Activated CD8-positive, alpha-beta T cell treated with anti-CD3 and anti-CD28 coated beads for 36 hours (primary cell): Measurements from ENCODE around the gene HPCAL1. TPM values are rescaled to one million over a fixed set of nuclear protein-coding genes. Genes with fewer than 3 reads are reported as not detected.

ENCODE experiments used
- ATAC-seq: fragments of 200-7000 bp; cut with Tn5 transposase; one replicate; pipeline ENCODE4 v1.10.0; 2021; ENCODE audit warnings: mild to moderate bottlenecking, moderate library complexity
- CTCF ChIA-PET: fragments of 350-600 bp; sonication (Branson Sonifier 250); formaldehyde crosslinking; loops from one replicate; lab custom pipeline; 2021; ENCODE audit warnings: antibody characterized with exemption; lab: Charles Lee
- POLR2A ChIA-PET: fragments of 350-600 bp; sonication (Branson Sonifier 250); formaldehyde crosslinking; loops from one replicate; lab custom pipeline; 2021; ENCODE audit warnings: antibody characterized with exemption; lab: Charles Lee
- DNase-seq: peaks from one replicate; pipeline ENCODE4 v3.0.0-alpha.2; 2020
- H3K27ac Mint-ChIP-seq: one replicate; pipeline ENCODE4 v1.8.0; 2021; ENCODE audit warnings: mild to moderate bottlenecking, mixed read lengths
- H3K27me3 Mint-ChIP-seq: one replicate; pipeline ENCODE4 v1.8.0; 2021; ENCODE audit warnings: mixed read lengths
- H3K36me3 Mint-ChIP-seq: one replicate; pipeline ENCODE4 v1.8.0; 2021; ENCODE audit warnings: low read depth, mixed read lengths
- H3K4me1 Mint-ChIP-seq: one replicate; pipeline ENCODE4 v1.8.0; 2021; ENCODE audit warnings: low read depth, mixed read lengths
- H3K4me3 Mint-ChIP-seq: one replicate; pipeline ENCODE4 v1.8.0; 2021; ENCODE audit warnings: mild to moderate bottlenecking, moderate library complexity, mixed read lengths
- H3K9me3 Mint-ChIP-seq: one replicate; pipeline ENCODE4 v1.8.0; 2021; ENCODE audit warnings: mixed read lengths
- intact Hi-C: fragments of 100-400 bp; cut with micrococcal nuclease; formaldehyde crosslinking; loops from one replicate; pipeline ENCODE4 v1.10.0; 2022
- total RNA-seq, 2 experiments: library from RNA; stranded (reverse); gene quantifications; one replicate each; pipeline ENCODE4 v1.2.3, GENCODE V29; 2021
- TF ChIP-seq, protein P1 (sequence below): fragments of 200-600 bp; IDR thresholded peaks from one replicate; pipeline ENCODE4 v1.8.0; 2022; ENCODE audit warnings: antibody characterized with exemption, mild to moderate bottlenecking

Gene HPCAL1
- total RNA-seq, 2 experiments from 2014 or later = 166 to 170 TPM

DNA sequence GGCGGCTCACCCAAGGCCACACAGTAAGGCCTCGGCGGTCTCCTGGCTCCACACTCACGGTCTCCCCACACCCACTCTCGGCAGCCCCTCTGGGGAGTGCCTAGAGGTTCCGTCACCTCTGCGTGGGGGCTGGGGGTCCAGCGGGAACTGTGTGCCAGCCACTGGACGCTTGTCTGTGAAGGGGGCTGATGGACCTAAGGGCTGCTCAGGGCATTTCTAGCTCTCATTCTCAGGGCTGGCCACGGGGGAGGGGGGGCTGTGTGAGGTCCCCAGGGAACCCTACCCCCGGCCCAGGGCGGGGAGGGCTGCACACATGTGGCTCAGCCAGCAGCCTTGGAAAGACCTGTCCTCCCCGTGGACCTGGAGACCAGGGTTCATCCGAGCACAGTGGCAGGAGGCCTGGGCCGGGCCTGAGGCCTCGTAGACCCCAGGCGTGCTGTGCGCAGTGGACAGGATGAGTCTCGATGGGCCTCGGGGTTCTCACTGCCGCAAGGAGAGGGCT lies 172.6 kb downstream of the HPCAL1 start:
- ATAC-seq (no peak), DNase-seq (no peak)
- Mint-ChIP-seq H3K4me1 (peaks cover 17% of the 10 kb centered on the region), H3K27ac (no peak overlapping the region), H3K4me3 (no peak overlapping the region), H3K9me3 (no peaks in the 10 kb centered on the region), H3K36me3 (no peaks in the 10 kb centered on the region), H3K27me3 (no peaks in the 10 kb centered on the region)
- TF ChIP-seq, protein P1, sequence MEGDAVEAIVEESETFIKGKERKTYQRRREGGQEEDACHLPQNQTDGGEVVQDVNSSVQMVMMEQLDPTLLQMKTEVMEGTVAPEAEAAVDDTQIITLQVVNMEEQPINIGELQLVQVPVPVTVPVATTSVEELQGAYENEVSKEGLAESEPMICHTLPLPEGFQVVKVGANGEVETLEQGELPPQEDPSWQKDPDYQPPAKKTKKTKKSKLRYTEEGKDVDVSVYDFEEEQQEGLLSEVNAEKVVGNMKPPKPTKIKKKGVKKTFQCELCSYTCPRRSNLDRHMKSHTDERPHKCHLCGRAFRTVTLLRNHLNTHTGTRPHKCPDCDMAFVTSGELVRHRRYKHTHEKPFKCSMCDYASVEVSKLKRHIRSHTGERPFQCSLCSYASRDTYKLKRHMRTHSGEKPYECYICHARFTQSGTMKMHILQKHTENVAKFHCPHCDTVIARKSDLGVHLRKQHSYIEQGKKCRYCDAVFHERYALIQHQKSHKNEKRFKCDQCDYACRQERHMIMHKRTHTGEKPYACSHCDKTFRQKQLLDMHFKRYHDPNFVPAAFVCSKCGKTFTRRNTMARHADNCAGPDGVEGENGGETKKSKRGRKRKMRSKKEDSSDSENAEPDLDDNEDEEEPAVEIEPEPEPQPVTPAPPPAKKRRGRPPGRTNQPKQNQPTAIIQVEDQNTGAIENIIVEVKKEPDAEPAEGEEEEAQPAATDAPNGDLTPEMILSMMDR = no peak
- POLR2A ChIA-PET = no interaction called here
- intact Hi-C loops = no loop called here
- CTCF ChIA-PET = no interaction called here

DNA sequence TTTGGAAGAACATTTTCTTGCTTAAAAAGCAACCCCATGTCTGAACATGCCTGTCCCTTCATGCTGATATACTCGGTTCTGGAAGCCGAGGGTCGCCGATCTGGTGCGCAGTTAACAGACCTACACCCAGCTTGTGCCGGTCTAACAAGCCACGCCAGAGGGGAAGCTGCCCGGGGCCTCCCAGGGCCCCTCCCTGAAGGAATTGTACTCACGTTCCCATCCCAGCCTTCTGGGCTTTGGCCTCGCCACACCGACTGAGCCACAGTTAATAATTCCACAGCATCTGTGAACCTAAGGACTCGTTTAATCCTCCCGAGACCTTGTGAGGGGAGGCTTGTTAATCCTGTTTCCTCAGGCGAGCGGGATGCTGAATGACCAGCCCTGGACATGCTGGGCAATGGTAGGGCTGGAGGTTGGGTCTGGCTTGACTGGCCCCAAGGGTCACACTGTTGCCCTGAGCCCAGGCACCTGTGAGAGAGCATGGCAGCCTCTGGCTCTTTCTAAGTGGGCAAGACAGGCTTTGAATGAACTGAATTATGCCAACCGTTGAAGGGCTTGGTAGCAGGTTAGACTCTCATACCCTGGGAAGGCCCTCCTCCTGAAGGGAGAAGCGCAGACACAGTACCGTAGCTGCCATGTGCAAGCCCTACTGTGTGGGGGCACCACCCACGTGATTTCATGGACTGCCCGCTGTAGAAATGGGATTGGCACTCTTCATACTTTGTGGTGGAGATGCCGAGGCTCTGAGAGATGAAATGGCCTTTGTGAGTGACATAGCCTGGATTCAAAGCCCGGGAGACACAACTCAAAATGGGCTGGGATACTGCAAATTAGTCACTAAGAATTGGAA lies 173.3 kb downstream of the HPCAL1 start:
- POLR2A ChIA-PET = no interaction called here
- TF ChIP-seq, protein P1 = no peak
- no peaks in the 10 kb centered on the region for H3K9me3 Mint-ChIP-seq
- no peak overlapping the region for H3K27ac Mint-ChIP-seq
- H3K36me3 Mint-ChIP-seq = no peaks in the 10 kb centered on the region
- intact Hi-C loops = no loop called here
- no peaks in the 10 kb centered on the region for H3K27me3 Mint-ChIP-seq
- no peak for DNase-seq
- no peak overlapping the region for H3K4me3 Mint-ChIP-seq
- CTCF ChIA-PET = no interaction called here
- no peak for ATAC-seq
- H3K4me1 Mint-ChIP-seq = peaks cover 17% of the 10 kb centered on the region

DNA sequence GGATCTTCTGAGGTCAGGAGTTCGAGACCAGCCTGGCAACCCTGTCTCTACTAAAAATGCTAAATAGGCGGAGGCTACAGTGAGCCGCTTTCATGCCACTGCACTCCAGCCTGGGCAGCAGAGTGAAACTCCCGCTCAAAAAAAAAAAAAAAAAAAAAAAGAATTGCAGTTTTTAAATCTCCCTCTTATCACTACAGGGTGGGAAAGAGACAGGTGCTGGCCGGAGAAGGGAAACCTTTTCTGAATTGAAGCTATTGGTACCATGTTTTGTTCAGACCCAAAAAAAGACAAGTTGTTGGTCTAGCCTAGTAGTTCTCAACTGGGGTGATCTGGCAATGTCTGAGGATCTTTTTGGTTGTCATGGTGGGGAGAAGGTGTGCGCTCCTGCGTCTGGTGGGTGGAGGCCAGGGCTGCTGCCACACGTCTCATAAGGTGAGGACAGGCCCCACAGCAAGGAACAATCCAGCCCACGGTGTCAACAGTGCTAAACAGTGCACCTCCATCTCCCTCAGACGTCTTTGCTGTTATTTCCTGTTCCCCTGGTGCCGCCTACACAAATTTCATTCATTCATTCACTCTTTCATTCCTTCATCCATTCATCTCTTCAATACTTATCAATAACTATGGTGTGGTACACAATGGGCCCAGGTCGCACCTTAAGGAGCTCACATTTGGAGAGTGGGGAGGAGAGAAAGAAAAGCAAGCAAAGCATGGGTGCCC lies 174.2 kb downstream of the HPCAL1 start:
- intact Hi-C loops = no loop called here
- no peak for DNase-seq
- Mint-ChIP-seq H3K4me1 (peaks cover 17% of the 10 kb centered on the region), H3K27me3 (no peaks in the 10 kb centered on the region), H3K36me3 (no peaks in the 10 kb centered on the region), H3K27ac (peak overlapping the region; percentile 78), H3K4me3 (no peak overlapping the region), H3K9me3 (no peaks in the 10 kb centered on the region)
- ATAC-seq = peak; percentile 45
- CTCF ChIA-PET = no interaction called here
- POLR2A ChIA-PET = no interaction called here
- TF ChIP-seq, protein P1 = no peak

Other genes starting within 250 kb of the HPCAL1 start
- under 1 TPM; 0.11 to 0.32 TPM for gene CYS1, start 222.5 kb upstream of the HPCAL1 start, total RNA-seq
- gene RRM2, start 180.2 kb upstream of the HPCAL1 start, total RNA-seq = 100 to 1,000 TPM; 368 to 396 TPM
- 100 to 1,000 TPM; 180 to 181 TPM for gene ODC1, start 145.4 kb downstream of the HPCAL1 start, total RNA-seq